ENCODE measurements around the gene SMOC2.

DNA sequence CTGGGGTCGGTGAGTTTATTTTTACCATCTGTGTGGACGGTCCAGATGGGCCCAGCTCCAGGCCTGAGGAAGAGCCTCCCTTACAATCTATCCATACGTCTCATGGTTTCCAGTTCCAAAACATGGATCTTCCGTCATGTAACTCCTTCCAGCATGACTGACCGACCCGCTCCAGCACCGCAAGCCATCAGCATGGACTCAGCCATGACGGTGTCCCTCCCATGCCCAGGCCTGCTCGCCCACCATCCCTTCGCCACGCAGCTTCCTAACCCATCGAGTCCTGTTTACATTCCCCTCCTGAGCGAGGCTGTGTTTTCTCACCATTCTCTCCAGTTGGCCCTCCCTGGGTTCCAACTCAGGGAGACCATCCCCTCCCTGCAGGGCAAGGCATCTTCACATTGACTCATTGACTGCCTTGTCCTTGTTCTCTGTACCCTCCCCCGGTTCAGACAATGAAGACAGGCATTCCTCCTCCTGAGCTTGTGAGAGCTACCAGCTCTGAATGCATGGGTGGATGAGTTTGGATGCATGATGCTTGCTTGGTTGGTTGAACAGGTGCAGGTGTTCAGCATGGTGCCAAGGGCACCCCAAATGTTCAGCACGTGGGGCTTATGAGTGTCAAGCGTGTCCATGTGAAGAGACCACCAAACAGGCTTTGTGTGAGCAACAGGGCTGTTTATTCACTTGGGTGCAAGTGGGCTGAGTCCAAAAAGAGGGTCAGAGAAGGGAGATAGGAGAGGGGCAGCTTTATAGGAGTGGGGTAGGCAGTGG is 235.8 kb downstream of the SMOC2 start:
- TF ChIP-seq PBX3 (IDR thresholded peaks at IDR 0.05) (no peak), FOXM1 (IDR thresholded peaks at IDR 0.05; ENCODE audit: low read depth) (no peak), GABPA (IDR thresholded peaks at IDR 0.05; ENCODE audit: low read depth) (no peak)
